ENCODE measurements around the gene UMAD1. TPM values are rescaled to one million over a fixed set of nuclear protein-coding genes. Genes with fewer than 3 reads are reported as not detected.

Gene UMAD1
- total and polyA plus RNA-seq, 2 of the 4 experiments (the other 2 are of a cell fraction): 5.2 to 8.4 TPM

- Histone ChIP-seq H4K91ac (ENCODE audit: insufficient read depth, low read depth, low read length) (no peak overlapping the region), H3K36me3 (ENCODE audit: control insufficient read depth, insufficient read depth, low read length) (no peaks in the 10 kb centered on the region), H4K8ac (ENCODE audit: low read depth in 2 of 2, low read length in 2 of 2) (no peak overlapping the region), H2BK120ac (ENCODE audit: low read depth, low read length) (no peak overlapping the region), H3K27ac (ENCODE audit: insufficient read depth, low read length) (no peak overlapping the region), H3K4me1 (ENCODE audit: control insufficient read depth, insufficient read depth, low read length) (no peaks in the 10 kb centered on the region), H3K27me3 (ENCODE audit: control insufficient read depth, insufficient read depth, low read length) (no peaks in the 10 kb centered on the region), H3K9me1 (ENCODE audit: insufficient read depth, low read length) (no peaks in the 10 kb centered on the region), H3K79me1 (ENCODE audit: low read depth in 1 of 2, low read length in 2 of 2) (no peaks in the 10 kb centered on the region), H3K9me3 (ENCODE audit: control insufficient read depth, insufficient read depth, low read length) (no peaks in the 10 kb centered on the region), H2AK9ac (replicated peaks; ENCODE audit: low read depth, low read length, poor library complexity) (no peak overlapping the region), H3K56ac (ENCODE audit: extremely low read depth, insufficient read depth, low read length) (no peak overlapping the region), H2BK20ac (ENCODE audit: low read depth, low read length) (no peak overlapping the region), H3K4me3 (ENCODE audit: insufficient read depth, low read depth, low read length) (no peak overlapping the region), H3K9ac (ENCODE audit: low read depth, low read length) (no peak overlapping the region), H4K5ac (ENCODE audit: low read depth, low read length) (no peak overlapping the region), H3K23ac (ENCODE audit: low read depth, low read length) (no peak overlapping the region), H3K18ac (ENCODE audit: low read depth, low read length) (no peak overlapping the region), H3K4ac (ENCODE audit: low read depth, low read length) (no peak overlapping the region), H2AFZ (replicated peaks; ENCODE audit: low read length, poor library complexity) (no peak overlapping the region), H4K20me1 (ENCODE audit: insufficient read depth, low read length) (no peaks in the 10 kb centered on the region), H2BK5ac (ENCODE audit: low read depth, low read length, poor library complexity, severe bottlenecking) (no peak overlapping the region), H2BK15ac (ENCODE audit: low read depth, low read length) (no peak overlapping the region), H2AK5ac (ENCODE audit: low read depth, low read length) (no peak overlapping the region), H3K14ac (replicated peaks; ENCODE audit: low read depth, low read length) (no peak overlapping the region), H3K4me2 (ENCODE audit: low read depth, low read length) (no peak overlapping the region)
- DNase-seq: no peak
- WGBS, 2 experiments (ENCODE audit: extremely low coverage in 2 of 2, insufficient read length in 1 of 2): no CpG with 5 or more reads among the region's 1 CpG
- ChIA-PET POLR2A (ENCODE audit: unreplicated experiment) (no interaction called here), CTCF (no interaction called here)
- no peak for ATAC-seq (ENCODE audit: low read depth)
- BruUV-seq (replicated peaks): no TSS peak
- intact Hi-C loops (cut with micrococcal nuclease): no loop called here
- in situ Hi-C loops (cut with MboI; ENCODE audit: low sequenced_read_pairs): no loop called here
- dilution Hi-C loops (cut with HindIII; ENCODE audit: low sequenced_read_pairs, unreplicated experiment): no loop called here
- TF ChIP-seq MAFK (IDR thresholded peaks at IDR 0.05; ENCODE audit: low read depth, low read length) (no peak), SMC3 (IDR thresholded peaks at IDR 0.05; ENCODE audit: low read depth, low read length) (no peak), POLR2A (IDR thresholded peaks at IDR 0.05; ENCODE audit: low read depth, low read length) (no peak), CEBPB (IDR thresholded peaks at IDR 0.05; ENCODE audit: low read depth, low read length) (no peak), CTCF (conservative IDR thresholded peaks at IDR 0.05; ENCODE audit: low read depth, low read length) (no peak), NFE2L2 (IDR thresholded peaks at IDR 0.05; ENCODE audit: low read depth, low read length) (no peak), USF2 (IDR thresholded peaks at IDR 0.05; ENCODE audit: low read depth, low read length) (no peak), CHD1 (IDR thresholded peaks at IDR 0.05; ENCODE audit: low read depth, low read length) (no peak), MAZ (IDR thresholded peaks at IDR 0.05; ENCODE audit: borderline replicate concordance, low read depth, low read length) (no peak), FOS (IDR thresholded peaks at IDR 0.05; ENCODE audit: low read depth, low read length) (no peak), RAD21 (IDR thresholded peaks at IDR 0.05; ENCODE audit: low read length) (no peak), RCOR1 (IDR thresholded peaks at IDR 0.05; ENCODE audit: insufficient replicate concordance, low read length) (no peak), BHLHE40 (IDR thresholded peaks at IDR 0.05; ENCODE audit: low read depth, low read length) (no peak), ELK1 (IDR thresholded peaks at IDR 0.05; ENCODE audit: borderline replicate concordance, low read depth, low read length) (no peak), RFX5 (IDR thresholded peaks at IDR 0.05; ENCODE audit: low read depth, low read length) (no peak), MXI1 (IDR thresholded peaks at IDR 0.05; ENCODE audit: borderline replicate concordance, low read depth, low read length) (no peak)
Observed at GRCh38 chr7:7620236-7620635, 20.3 kb upstream of the UMAD1 start.
